Thoracic aorta (tissue), 2 donors: ENCODE measurements around the gene SURF1. TPM values are rescaled to one million over a fixed set of nuclear protein-coding genes. Genes with fewer than 3 reads are reported as not detected.

Experiments used
- ATAC-seq: fragments of 150-250 bp; one replicate; pipeline ENCODE4 v1.8.0; 2017; ENCODE audit warnings: low read depth; ENCODE audit not compliant: insufficient number of reproducible peaks, low FRiP score
- DNase-seq: peaks from one replicate; pipeline ENCODE4 v3.0.0-alpha.2; 2020; ENCODE audit warnings: low spot score
- H3K27ac ChIP-seq, 2 donors: fragments of 200-600 bp; sonication (generic); 1 replicate in 1 of 2; 2 replicates in 1 of 2; pipeline ENCODE4 v1.5.1; 2016; ENCODE audit warnings: mild to moderate bottlenecking in 2 of 2, moderate library complexity in 2 of 2
- H3K27me3 ChIP-seq: fragments of 200-600 bp; sonication (generic); replicated peaks from 2 replicates; pipeline ENCODE4 v1.6.0; 2016; ENCODE audit warnings: mild to moderate bottlenecking; ENCODE audit not compliant: insufficient read depth
- H3K36me3 ChIP-seq: fragments of 200-600 bp; sonication (generic); one replicate; pipeline ENCODE4 v1.5.1; 2016
- H3K4me1 ChIP-seq, 2 donors: fragments of 200-600 bp; sonication (generic); 1 replicate in 1 of 2; 2 replicates in 1 of 2; pipeline versions ENCODE4 v1.5.1 to v1.6.0; 2016; ENCODE audit warnings: low read depth in 2 of 2, mild to moderate bottlenecking in 1 of 2; ENCODE audit not compliant: control insufficient read depth in 1 of 2
- H3K4me3 ChIP-seq: fragments of 200-600 bp; sonication (generic); 2 replicates; pipeline ENCODE4 v1.5.1; 2016; ENCODE audit warnings: mild to moderate bottlenecking
- H3K9me3 ChIP-seq: fragments of 200-600 bp; sonication (generic); 2 replicates; pipeline ENCODE4 v1.5.1; 2016
- CTCF ChIP-seq: fragments of 200-600 bp; sonication (generic); IDR thresholded peaks from one replicate; pipeline ENCODE4 v1.5.1; 2019; ENCODE audit warnings: antibody characterized with exemption
- total RNA-seq, 2 donors: library from RNA; depleted of rRNA; stranded (reverse); fragments of >200 nt; gene quantifications; one replicate each; pipeline versions ENCODE4 v1.1.0 to v1.2.3, GENCODE V29; 2016

SURF1 gene
- total RNA-seq, 2 donors from 2014 or later: 47.6 to 66.6 TPM

- TF ChIP-seq CTCF: no peak
Observed at GRCh38 chr9:133307301-133307700, 49.0 kb downstream of the SURF1 start.

GRCh38 chr9:133306242-133307204, 49.8 kb downstream of the SURF1 start:
- Histone ChIP-seq H3K36me3 (no peaks in the 10 kb centered on the region), H3K27me3 (no peaks in the 10 kb centered on the region), H3K4me3 (no peak overlapping the region), H3K9me3 (no peaks in the 10 kb centered on the region), H3K27ac (no peak overlapping the region), H3K4me1 (no peaks in the 10 kb centered on the region)
- TF ChIP-seq CTCF: no peak
- DNase-seq: no peak
- ATAC-seq: no peak

More at GRCh38 chr9:133307301-133307700, 49.0 kb downstream of the SURF1 start:
- Histone ChIP-seq H3K36me3 (no peaks in the 10 kb centered on the region), H3K27me3 (no peaks in the 10 kb centered on the region), H3K27ac (no peak overlapping the region), H3K4me1 (no peaks in the 10 kb centered on the region), H3K4me3 (no peak overlapping the region), H3K9me3 (no peaks in the 10 kb centered on the region)
- no peak for DNase-seq
- ATAC-seq: no peak

DNA sequence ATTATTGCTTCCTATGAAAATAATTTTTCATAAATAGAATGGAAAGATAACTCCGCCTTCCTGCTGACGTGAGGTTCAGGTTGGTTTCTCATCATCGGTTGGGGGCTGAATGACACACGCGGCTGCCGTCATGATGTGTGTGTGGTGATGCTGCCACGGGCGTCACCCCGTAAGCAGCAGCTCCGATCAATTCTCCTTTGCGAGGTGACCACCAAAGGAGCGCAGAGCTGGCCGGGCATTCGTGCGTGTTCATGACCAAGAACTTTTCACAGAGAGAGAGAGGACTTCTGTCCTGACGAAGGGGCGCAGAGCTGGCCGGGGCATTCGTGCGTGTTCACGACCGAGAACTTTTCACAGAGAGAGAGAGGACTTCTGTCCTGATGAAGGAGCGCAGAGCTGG, 50.6 kb downstream of the SURF1 start:
- Histone ChIP-seq H3K36me3 (no peaks in the 10 kb centered on the region), H3K27ac (no peak overlapping the region), H3K4me3 (no peak overlapping the region), H3K9me3 (no peaks in the 10 kb centered on the region), H3K4me1 (no peaks in the 10 kb centered on the region), H3K27me3 (no peaks in the 10 kb centered on the region)
- TF ChIP-seq CTCF: no peak
- no peak for DNase-seq
- no peak for ATAC-seq

DNA sequence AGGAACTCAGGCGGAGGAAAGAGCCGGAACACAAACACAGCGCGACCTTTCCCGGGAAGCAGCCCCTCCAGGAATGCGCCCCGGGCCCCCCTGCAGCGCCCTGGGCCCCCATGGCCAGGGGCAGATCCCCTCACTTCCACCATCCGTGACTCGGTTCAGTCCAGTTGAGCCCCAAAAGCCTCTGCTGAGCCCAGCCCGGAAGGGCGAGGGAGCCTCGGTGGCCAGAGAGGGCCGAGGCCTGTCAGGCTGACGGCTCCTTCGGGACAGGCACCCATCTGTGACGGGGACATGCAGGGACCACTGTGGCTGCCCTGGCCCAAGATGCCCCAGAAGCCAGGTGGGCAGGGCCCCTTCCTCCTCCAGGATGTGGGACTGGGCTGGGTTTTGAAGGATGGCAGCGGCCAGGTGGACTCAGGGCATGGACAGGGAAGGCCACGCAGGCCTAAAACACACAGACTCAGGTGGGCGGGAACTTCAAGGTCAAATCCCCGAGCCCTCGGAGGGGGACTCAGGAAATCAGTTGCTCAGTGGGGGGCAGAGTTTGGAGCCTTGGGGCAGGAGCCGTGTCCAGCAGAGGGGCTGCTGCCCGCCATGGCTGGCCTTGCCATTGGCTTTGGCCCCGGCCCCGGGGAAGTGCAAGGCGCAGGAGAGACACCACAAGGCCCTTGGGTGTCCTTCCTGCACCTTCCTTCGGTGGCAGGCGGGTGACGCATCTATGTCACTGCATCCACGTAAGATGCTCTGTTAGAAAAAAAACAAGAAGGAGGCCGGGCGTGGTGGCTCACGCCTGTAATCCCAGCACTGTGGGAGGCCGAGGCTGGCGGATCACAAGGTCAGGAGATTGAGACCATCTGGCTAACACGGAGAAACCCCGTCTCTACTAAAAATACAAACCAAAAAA, 51.6 kb downstream of the SURF1 start:
- Histone ChIP-seq H3K9me3 (no peaks in the 10 kb centered on the region), H3K27ac (no peak overlapping the region), H3K4me3 (no peak overlapping the region), H3K36me3 (no peaks in the 10 kb centered on the region), H3K4me1 (no peaks in the 10 kb centered on the region), H3K27me3 (no peaks in the 10 kb centered on the region)
- DNase-seq: no peak
- ATAC-seq: no peak
- no peak for TF ChIP-seq CTCF

GRCh38 chr9:133304158-133304470, 52.2 kb downstream of the SURF1 start:
- no peaks in the 10 kb centered on the region for H3K9me3 ChIP-seq
- H3K36me3 ChIP-seq: no peaks in the 10 kb centered on the region
- ATAC-seq: no peak
- no peaks in the 10 kb centered on the region for H3K27me3 ChIP-seq
- DNase-seq: no peak
- no peaks in the 10 kb centered on the region for H3K4me1 ChIP-seq
- no peak overlapping the region for H3K27ac ChIP-seq
- no peak for TF ChIP-seq CTCF
- no peak overlapping the region for H3K4me3 ChIP-seq
